Osteocyte (in vitro differentiated cells): Measurements from ENCODE around the gene ZNF839. TPM values are rescaled to one million over a fixed set of nuclear protein-coding genes. Genes with fewer than 3 reads are reported as not detected.

ENCODE experiments used
- DNase-seq: peaks from one replicate; pipeline ENCODE4 v3.0.0; 2021; ENCODE audit warnings: mixed read lengths; ENCODE audit not compliant: unreplicated experiment; ENCODE audit errors: extremely low spot score
- H3K27ac Mint-ChIP-seq: one replicate; pipeline ENCODE4 v1.8.0; 2021; ENCODE audit warnings: mild to moderate bottlenecking, mixed read lengths; ENCODE audit not compliant: unreplicated experiment
- H3K27me3 Mint-ChIP-seq: one replicate; pipeline ENCODE4 v1.8.0; 2021; ENCODE audit warnings: mixed read lengths; ENCODE audit not compliant: unreplicated experiment
- H3K36me3 Mint-ChIP-seq: one replicate; pipeline ENCODE4 v1.8.0; 2021; ENCODE audit warnings: mixed read lengths; ENCODE audit not compliant: unreplicated experiment
- H3K4me1 Mint-ChIP-seq: one replicate; pipeline ENCODE4 v1.8.0; 2021; ENCODE audit warnings: mixed read lengths; ENCODE audit not compliant: unreplicated experiment
- H3K4me3 Mint-ChIP-seq: one replicate; pipeline ENCODE4 v1.8.0; 2021; ENCODE audit warnings: mild to moderate bottlenecking, moderate library complexity, mixed read lengths; ENCODE audit not compliant: unreplicated experiment
- H3K9me3 Mint-ChIP-seq: one replicate; pipeline ENCODE4 v1.8.0; 2021; ENCODE audit warnings: mixed read lengths; ENCODE audit not compliant: unreplicated experiment
- total RNA-seq: library from RNA; stranded (reverse); gene quantifications from 2 replicates; pipeline ENCODE4 v1.2.1, GENCODE V29; 2021
- TF ChIP-seq, protein P1 (sequence below): fragments of 200-600 bp; sonication (generic); IDR thresholded peaks from 2 replicates; pipeline ENCODE4 v1.5.0; 2021; ENCODE audit warnings: antibody characterized with exemption, mild to moderate bottlenecking, moderate library complexity

Gene ZNF839
- total RNA-seq, 1 donor from 2014 or later: 10.1 TPM

DNA sequence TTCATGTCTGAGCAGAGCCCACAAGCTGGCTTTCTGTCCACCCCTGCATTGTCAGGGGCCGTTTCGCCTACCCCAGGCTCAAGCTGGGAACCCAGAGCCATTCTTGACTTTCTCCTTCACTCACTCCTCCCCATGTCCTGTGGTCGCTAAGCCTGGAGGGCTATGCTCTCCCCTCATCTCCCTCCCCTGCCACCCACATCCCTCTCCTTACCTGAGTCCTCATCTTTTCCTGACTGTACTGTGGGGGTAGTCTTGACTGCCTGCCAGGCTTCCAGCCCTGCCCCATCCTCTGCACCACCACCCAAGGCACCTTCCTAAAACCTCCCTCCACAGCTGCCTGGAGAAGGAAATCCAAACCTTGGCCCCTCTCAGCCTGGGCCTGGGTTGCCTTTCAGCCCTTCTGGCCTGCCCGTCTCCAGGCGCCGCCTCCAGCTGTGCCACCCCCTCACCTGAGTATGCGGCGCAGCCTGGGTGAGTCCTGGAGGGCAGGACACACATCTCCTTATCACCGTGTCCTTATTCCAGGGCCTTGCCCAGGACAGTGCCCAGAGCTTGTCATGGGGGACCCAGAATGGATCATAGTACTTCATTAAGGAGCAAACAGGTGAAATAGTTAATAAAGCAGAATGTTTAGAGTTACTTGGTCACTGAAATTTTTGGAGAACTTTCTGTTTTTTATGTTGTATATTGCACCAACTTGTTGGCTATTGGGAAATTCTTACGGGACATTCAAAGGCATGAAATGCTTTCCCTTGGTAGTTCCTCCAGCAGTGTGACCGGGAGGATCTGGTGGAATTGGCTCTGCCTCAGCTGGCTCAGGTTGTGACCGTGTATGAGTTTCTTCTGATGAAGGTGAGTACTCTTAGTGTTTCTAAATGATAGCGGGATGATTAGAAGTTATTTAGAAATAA is 14.5 kb downstream of the ZNF839 start:
- TF ChIP-seq, protein P1, sequence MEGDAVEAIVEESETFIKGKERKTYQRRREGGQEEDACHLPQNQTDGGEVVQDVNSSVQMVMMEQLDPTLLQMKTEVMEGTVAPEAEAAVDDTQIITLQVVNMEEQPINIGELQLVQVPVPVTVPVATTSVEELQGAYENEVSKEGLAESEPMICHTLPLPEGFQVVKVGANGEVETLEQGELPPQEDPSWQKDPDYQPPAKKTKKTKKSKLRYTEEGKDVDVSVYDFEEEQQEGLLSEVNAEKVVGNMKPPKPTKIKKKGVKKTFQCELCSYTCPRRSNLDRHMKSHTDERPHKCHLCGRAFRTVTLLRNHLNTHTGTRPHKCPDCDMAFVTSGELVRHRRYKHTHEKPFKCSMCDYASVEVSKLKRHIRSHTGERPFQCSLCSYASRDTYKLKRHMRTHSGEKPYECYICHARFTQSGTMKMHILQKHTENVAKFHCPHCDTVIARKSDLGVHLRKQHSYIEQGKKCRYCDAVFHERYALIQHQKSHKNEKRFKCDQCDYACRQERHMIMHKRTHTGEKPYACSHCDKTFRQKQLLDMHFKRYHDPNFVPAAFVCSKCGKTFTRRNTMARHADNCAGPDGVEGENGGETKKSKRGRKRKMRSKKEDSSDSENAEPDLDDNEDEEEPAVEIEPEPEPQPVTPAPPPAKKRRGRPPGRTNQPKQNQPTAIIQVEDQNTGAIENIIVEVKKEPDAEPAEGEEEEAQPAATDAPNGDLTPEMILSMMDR: no peak
- Mint-ChIP-seq H3K36me3 (peaks cover 24% of the 10 kb centered on the region), H3K27me3 (no peaks in the 10 kb centered on the region), H3K27ac (no peak overlapping the region), H3K4me1 (peaks cover 2% of the 10 kb centered on the region), H3K9me3 (no peaks in the 10 kb centered on the region), H3K4me3 (no peak overlapping the region)
- no peak for DNase-seq

DNA sequence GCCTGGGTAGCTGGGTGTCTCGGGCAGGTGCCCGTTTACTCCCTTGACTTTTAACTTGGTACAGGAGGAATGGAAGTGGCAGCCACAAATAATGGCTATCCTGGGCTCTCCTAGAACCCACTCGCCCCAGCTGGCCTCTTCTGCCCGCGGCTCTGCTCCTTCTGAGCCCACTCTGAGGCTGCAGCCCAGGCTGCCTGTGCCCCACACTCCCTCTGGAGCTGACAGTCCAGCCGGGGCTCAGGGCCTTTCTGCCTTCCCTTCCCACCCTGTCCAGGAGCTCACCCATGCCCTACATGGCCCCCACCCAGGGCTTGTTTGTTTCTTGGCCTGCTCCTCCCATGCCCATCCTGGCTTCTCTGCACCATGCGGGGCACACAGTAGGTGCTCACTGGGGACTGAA is 15.6 kb downstream of the ZNF839 start:
- TF ChIP-seq, protein P1: no peak

DNA sequence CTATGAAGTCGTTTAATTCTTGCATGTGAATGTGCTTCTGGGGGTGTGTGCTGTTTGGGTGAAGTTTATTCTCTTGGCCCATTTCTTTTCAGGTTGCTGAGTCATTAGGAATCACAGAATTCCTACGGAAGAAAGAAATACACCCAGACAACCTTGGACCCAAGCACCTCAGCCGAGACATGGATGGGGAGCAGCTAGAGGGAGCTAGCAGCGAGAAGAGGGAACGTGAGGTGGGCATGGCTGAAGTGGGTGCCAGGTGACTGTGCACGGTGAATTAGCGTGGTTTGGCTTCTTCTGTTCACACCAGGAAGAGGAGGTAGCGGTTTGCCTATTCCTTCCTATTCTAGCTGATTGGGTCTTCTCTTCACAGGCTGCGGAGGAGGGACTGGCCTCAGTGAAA is 19.2 kb downstream of the ZNF839 start:
- no peak for DNase-seq
- Mint-ChIP-seq H3K27ac (no peak overlapping the region), H3K27me3 (no peaks in the 10 kb centered on the region), H3K9me3 (no peaks in the 10 kb centered on the region), H3K4me1 (peaks cover 2% of the 10 kb centered on the region), H3K36me3 (peaks cover 32% of the 10 kb centered on the region), H3K4me3 (no peak overlapping the region)
- TF ChIP-seq, protein P1: no peak

More for the DNA sequence above, 15.6 kb downstream of the ZNF839 start:
- H3K4me1 Mint-ChIP-seq: peaks cover 2% of the 10 kb centered on the region
- peaks cover 24% of the 10 kb centered on the region for H3K36me3 Mint-ChIP-seq
- no peak overlapping the region for H3K27ac Mint-ChIP-seq
- H3K27me3 Mint-ChIP-seq: no peaks in the 10 kb centered on the region
- no peak overlapping the region for H3K4me3 Mint-ChIP-seq
- no peak for DNase-seq
- H3K9me3 Mint-ChIP-seq: no peaks in the 10 kb centered on the region

DNA sequence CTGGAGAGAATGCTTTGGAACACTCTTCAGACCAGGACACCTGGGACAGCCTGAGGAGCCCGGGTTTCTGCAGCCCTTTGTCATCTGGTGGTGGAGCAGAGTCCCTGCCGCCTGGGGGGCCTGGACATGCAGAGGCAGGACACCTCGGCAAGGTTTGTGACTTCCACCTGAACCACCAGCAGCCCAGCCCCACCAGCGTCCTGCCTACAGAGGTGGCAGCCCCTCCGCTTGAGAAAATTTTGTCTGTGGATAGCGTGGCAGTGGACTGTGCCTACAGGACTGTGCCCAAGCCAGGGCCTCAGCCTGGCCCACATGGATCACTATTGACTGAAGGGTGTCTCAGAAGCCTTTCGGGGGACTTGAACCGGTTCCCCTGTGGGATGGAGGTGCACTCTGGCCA is 22.0 kb downstream of the ZNF839 start:
- H3K4me3 Mint-ChIP-seq: no peak overlapping the region
- H3K27me3 Mint-ChIP-seq: no peaks in the 10 kb centered on the region
- no peak for DNase-seq
- no peak overlapping the region for H3K27ac Mint-ChIP-seq
- peaks cover 34% of the 10 kb centered on the region for H3K36me3 Mint-ChIP-seq
- no peaks in the 10 kb centered on the region for H3K9me3 Mint-ChIP-seq
- no peaks in the 10 kb centered on the region for H3K4me1 Mint-ChIP-seq
- TF ChIP-seq, protein P1: no peak

DNA sequence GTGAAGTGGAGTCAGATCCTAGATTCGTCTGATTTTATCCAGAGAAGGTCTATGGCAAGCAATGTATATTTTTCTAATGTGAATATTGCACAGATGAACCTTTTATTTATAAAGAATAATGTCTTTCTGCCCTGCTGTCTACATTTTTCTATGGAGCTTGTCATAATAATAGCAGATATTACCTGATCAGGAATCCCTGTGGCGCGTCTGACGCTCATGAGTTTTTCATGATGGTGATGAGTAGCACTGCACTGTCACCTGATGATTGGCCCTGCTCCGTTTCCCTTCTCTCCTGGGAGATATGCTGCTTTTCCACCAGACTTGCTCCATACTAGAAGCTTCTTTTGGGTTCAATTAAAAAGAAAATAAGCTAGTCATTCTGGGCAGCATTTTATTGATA is 22.7 kb downstream of the ZNF839 start:
- no peaks in the 10 kb centered on the region for H3K27me3 Mint-ChIP-seq
- no peak overlapping the region for H3K4me3 Mint-ChIP-seq
- peaks cover 30% of the 10 kb centered on the region for H3K36me3 Mint-ChIP-seq
- no peaks in the 10 kb centered on the region for H3K4me1 Mint-ChIP-seq
- TF ChIP-seq, protein P1: no peak
- H3K27ac Mint-ChIP-seq: no peak overlapping the region
- no peaks in the 10 kb centered on the region for H3K9me3 Mint-ChIP-seq
- DNase-seq: no peak
